ENCODE results near the gene ILDR1. TPM values are rescaled to one million over a fixed set of nuclear protein-coding genes. Genes with fewer than 3 reads are reported as not detected.

The ILDR1 gene
- total and polyA plus RNA-seq, 2 experiments from 2014 or later: 0.66 to 0.97 TPM

DNA sequence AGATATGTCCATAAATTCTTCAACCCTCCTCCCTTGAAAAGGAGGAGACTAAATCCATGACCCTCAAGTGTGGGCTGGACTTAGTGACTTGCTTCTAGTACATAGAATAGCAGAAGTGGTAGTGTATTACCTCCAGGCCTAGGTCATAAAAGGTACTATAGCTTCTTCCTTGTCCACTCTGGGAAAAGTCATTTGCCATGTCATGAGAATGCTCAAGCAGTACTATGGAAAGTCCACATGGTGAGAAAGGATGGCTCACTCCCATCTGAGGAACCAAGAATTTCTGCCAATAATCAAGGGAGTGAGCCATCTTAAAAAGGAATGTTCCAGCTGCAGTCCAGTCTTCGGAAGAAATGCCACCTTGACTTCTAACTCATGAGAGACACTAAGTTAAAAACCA, 10.5 kb upstream of the ILDR1 start:
- Mint-ChIP-seq H3K4me1 (peaks cover 4% of the 10 kb centered on the region), H3K27me3 (ENCODE audit: insufficient read depth, low read depth, poor library complexity) (peaks cover 7% of the 10 kb centered on the region), H3K36me3 (ENCODE audit: low read depth) (peaks cover 20% of the 10 kb centered on the region), H3K27ac (no peak overlapping the region), H3K9me3 (peaks cover 34% of the 10 kb centered on the region), H3K4me3 (no peak overlapping the region)
- Histone ChIP-seq H3K27me3 (ENCODE audit: insufficient read depth) (no peaks in the 10 kb centered on the region), H3K9me2 (ENCODE audit: insufficient read depth) (peaks cover 7% of the 10 kb centered on the region; the same call in 1 of the 2 replicates), H3K4me3 (no peak overlapping the region), H3K79me2 (replicated peaks; ENCODE audit: insufficient read depth) (no peaks in the 10 kb centered on the region), H3K36me3 (ENCODE audit: insufficient read depth) (no peaks in the 10 kb centered on the region), H3K4me2 (no peak overlapping the region), H2AFZ (no peak overlapping the region), H4K20me1 (replicated peaks; ENCODE audit: insufficient read depth) (no peaks in the 10 kb centered on the region), H3K27ac (ENCODE audit: low read depth) (no peak overlapping the region), H3F3A (replicated peaks; ENCODE audit: low read depth) (no peaks in the 10 kb centered on the region), H3K4me1 (ENCODE audit: insufficient read depth) (no peaks in the 10 kb centered on the region)
- DNase-seq (ENCODE audit: low spot score) (no peak), ATAC-seq (no peak)
- TF ChIP-seq ETS1 (IDR thresholded peaks at IDR 0.05) (no peak), CREB1 (CRISPR knock-in tag; IDR thresholded peaks at IDR 0.05; ENCODE audit: low read depth) (no peak), REST (IDR thresholded peaks at IDR 0.05; ENCODE audit: unreplicated experiment) (no peak), NANOG (IDR thresholded peaks at IDR 0.05; ENCODE audit: borderline replicate concordance) (no peak)

GRCh38 chr3:122031123-122031468, 9.0 kb upstream of the ILDR1 start:
- Mint-ChIP-seq H3K4me3 (no peak overlapping the region), H3K36me3 (ENCODE audit: low read depth) (peaks cover 10% of the 10 kb centered on the region), H3K27me3 (ENCODE audit: insufficient read depth, low read depth, poor library complexity) (peaks cover 5% of the 10 kb centered on the region), H3K4me1 (peaks cover 4% of the 10 kb centered on the region), H3K27ac (no peak overlapping the region), H3K9me3 (peaks cover 20% of the 10 kb centered on the region)
- Histone ChIP-seq H3K4me2 (no peak overlapping the region), H3K9me2 (ENCODE audit: insufficient read depth) (peaks cover 7% of the 10 kb centered on the region; the same call in 1 of the 2 replicates), H2AFZ (0 out of 2 replicates have a peak overlapping the region, but pooled peaks have one; percentile 88), H3K4me1 (ENCODE audit: insufficient read depth) (no peaks in the 10 kb centered on the region), H3K36me3 (ENCODE audit: insufficient read depth) (no peaks in the 10 kb centered on the region), H3K27me3 (ENCODE audit: insufficient read depth) (no peaks in the 10 kb centered on the region), H4K20me1 (replicated peaks; ENCODE audit: insufficient read depth) (no peaks in the 10 kb centered on the region), H3F3A (replicated peaks; ENCODE audit: low read depth) (no peaks in the 10 kb centered on the region), H3K79me2 (replicated peaks; ENCODE audit: insufficient read depth) (no peaks in the 10 kb centered on the region), H3K4me3 (no peak overlapping the region), H3K27ac (ENCODE audit: low read depth) (no peak overlapping the region)
- DNase-seq (ENCODE audit: low spot score): no peak
- no peak for ATAC-seq
- TF ChIP-seq POLR2AphosphoS5 (IDR thresholded peaks at IDR 0.05; ENCODE audit: low read depth) (no peak), EZH2 (IDR thresholded peaks at IDR 0.05; ENCODE audit: low read depth, unreplicated experiment) (no peak), JUNB (IDR thresholded peaks at IDR 0.05; ENCODE audit: unreplicated experiment) (no peak), STAT1 (IDR thresholded peaks at IDR 0.05; ENCODE audit: unreplicated experiment) (no peak), EZH2phosphoT487 (IDR thresholded peaks at IDR 0.05; ENCODE audit: unreplicated experiment) (no peak), ZNF114 (CRISPR knock-in tag; IDR thresholded peaks at IDR 0.05) (no peak), REST (IDR thresholded peaks at IDR 0.05; ENCODE audit: unreplicated experiment) (no peak), ZNF331 (CRISPR knock-in tag; IDR thresholded peaks at IDR 0.05; ENCODE audit: low read depth) (no peak), CREB1 (CRISPR knock-in tag; IDR thresholded peaks at IDR 0.05; ENCODE audit: low read depth) (no peak)
